ENCODE measurements around the gene QRICH1. TPM values are rescaled to one million over a fixed set of nuclear protein-coding genes. Genes with fewer than 3 reads are reported as not detected.

The QRICH1 gene
- total RNA-seq, 4 donors from 2014 or later = 61.1 to 132 (median 99.7) TPM

- Histone ChIP-seq H3K4me1 (peaks cover 0 to 21% (median 15%) of the 10 kb centered on the region in 4 donors), H3K27me3 (no peaks in the 10 kb centered on the region), H3K9me3 (no peaks in the 10 kb centered on the region), H3K27ac (peak overlapping the region; percentile 74 to 91 (median 88)), H3K36me3 (peaks cover 0 to 19% (median 0%) of the 10 kb centered on the region in 3 donors), H3K4me3 (peak overlapping the region; percentile 73 to 97 (median 92))
- peak; percentile 45 to 65 (median 64) for DNase-seq
- TF ChIP-seq POLR2A (IDR thresholded peaks at IDR 0.05) = no peak
- TF ChIP-seq CTCF (IDR thresholded peaks at IDR 0.05) = no peak
Observed at GRCh38 chr3:48990636-48991469, 103.0 kb downstream of the QRICH1 start.

GRCh38 chr3:48989796-48990635 is 103.9 kb downstream of the QRICH1 start, which contains the start of gene P4HTM:
Gene P4HTM, plus strand, starts transcription at chr3:48990241. Its CDS starts 16 bp downstream, at chr3:48990257.
- H3K9me3 ChIP-seq = no peaks in the 10 kb centered on the region
- peaks cover 0 to 21% (median 15%) of the 10 kb centered on the region in 4 donors for H3K4me1 ChIP-seq
- TF ChIP-seq POLR2A (IDR thresholded peaks at IDR 0.05) = peak in 1 of 2 donors; percentile 33
- TF ChIP-seq CTCF (IDR thresholded peaks at IDR 0.05) = peak in 3 of 6 experiments; percentile 32 to 42 (median 34)
- DNase-seq = peak; percentile 75 to 92 (median 84)
- peaks cover 0 to 19% (median 0%) of the 10 kb centered on the region in 3 donors for H3K36me3 ChIP-seq
- no peaks in the 10 kb centered on the region for H3K27me3 ChIP-seq
- H3K4me3 ChIP-seq = peak within 1 kb of the TSS; percentile 73 to 97 (median 92)
- peak within 1 kb of the TSS; percentile 74 to 91 (median 88) for H3K27ac ChIP-seq

GRCh38 chr3:48989126-48989795 is 104.6 kb downstream of the QRICH1 start:
- TF ChIP-seq CTCF (IDR thresholded peaks at IDR 0.05) (no peak), POLR2A (IDR thresholded peaks at IDR 0.05) (no peak)
- Histone ChIP-seq H3K4me3 (peak overlapping the region; percentile 73 to 97 (median 92)), H3K27me3 (no peaks in the 10 kb centered on the region), H3K27ac (peak overlapping the region; percentile 74 to 91 (median 88)), H3K36me3 (peaks cover 0 to 25% (median 0%) of the 10 kb centered on the region in 3 donors), H3K4me1 (peaks cover 0 to 21% (median 15%) of the 10 kb centered on the region in 4 donors), H3K9me3 (no peaks in the 10 kb centered on the region)
- DNase-seq = no peak

GRCh38 chr3:48985831-48986376 is 108.0 kb downstream of the QRICH1 start:
- TF ChIP-seq POLR2A (IDR thresholded peaks at IDR 0.05) (no peak), CTCF (IDR thresholded peaks at IDR 0.05) (no peak)
- no peak for DNase-seq
- H3K4me1 ChIP-seq = peaks cover 0 to 11% (median 8%) of the 10 kb centered on the region in 4 donors
- H3K4me3 ChIP-seq = no peak overlapping the region
- H3K27me3 ChIP-seq = no peaks in the 10 kb centered on the region
- no peak overlapping the region for H3K27ac ChIP-seq
- peaks cover 0 to 51% (median 0%) of the 10 kb centered on the region in 3 donors for H3K36me3 ChIP-seq
- H3K9me3 ChIP-seq = no peaks in the 10 kb centered on the region

GRCh38 chr3:48984663-48985062 is 109.2 kb downstream of the QRICH1 start:
- H3K9me3 ChIP-seq = no peaks in the 10 kb centered on the region
- TF ChIP-seq POLR2A (IDR thresholded peaks at IDR 0.05) (no peak), CTCF (IDR thresholded peaks at IDR 0.05) (no peak)
- H3K4me1 ChIP-seq = peaks cover 0 to 11% (median 6%) of the 10 kb centered on the region in 4 donors
- DNase-seq = no peak
- no peak overlapping the region for H3K27ac ChIP-seq
- no peak overlapping the region for H3K4me3 ChIP-seq
- no peaks in the 10 kb centered on the region for H3K27me3 ChIP-seq
- H3K36me3 ChIP-seq = peaks cover 0 to 63% (median 0%) of the 10 kb centered on the region in 3 donors
